Panc1 (cell line): Measurements from ENCODE around the gene OR8B4. TPM values are rescaled to one million over a fixed set of nuclear protein-coding genes. Genes with fewer than 3 reads are reported as not detected.

Source experiments
- ATAC-seq: fragments of 200-7000 bp; cut with Tn5 transposase; 2 replicates; pipeline ENCODE4 v1.9.1; 2020; ENCODE audit warnings: mild to moderate bottlenecking, moderate library complexity
- BruUV-seq: library from RNA; stranded (reverse); fragments of 400-500 nt; replicated peaks from 2 replicates; lab custom pipeline; 2021; lab: Mats Ljungman, UMichigan
- CTCF ChIA-PET: fragments of 300-600 bp; sonication (Branson Sonifier 250); formaldehyde crosslinking; loops from one replicate; lab custom pipeline; 2022; ENCODE audit warnings: antibody characterized with exemption; lab: Charles Lee
- POLR2A ChIA-PET: fragments of 300-600 bp; sonication (Branson Sonifier 250); formaldehyde crosslinking; loops from one replicate; lab custom pipeline; 2022; ENCODE audit warnings: antibody characterized with exemption; lab: Charles Lee
- DNase-seq: peaks from one replicate; pipeline ENCODE4 v3.0.0-alpha.2; 2010; ENCODE audit warnings: low read depth, low spot score
- H3K27ac ChIP-seq: 2 replicates; pipeline ENCODE4 v1.5.1; 2011; ENCODE audit warnings: mild to moderate bottlenecking, low read length, inconsistent platforms
- H3K27me3 ChIP-seq: fragments of 200-500 bp; sonication (Bioruptor generic); 2 replicates; pipeline ENCODE4 v1.6.0; 2014; ENCODE audit warnings: low read length, inconsistent platforms; ENCODE audit not compliant: control insufficient read depth, insufficient read depth
- H3K36me3 ChIP-seq: fragments of 200-500 bp; sonication (Bioruptor generic); 2 replicates; pipeline ENCODE4 v1.5.1; 2014; ENCODE audit warnings: inconsistent platforms, mild to moderate bottlenecking, low read length, moderate library complexity; ENCODE audit not compliant: control insufficient read depth, insufficient read depth
- H3K4me1 ChIP-seq: 2 replicates; pipeline ENCODE4 v1.5.1; 2011; ENCODE audit warnings: inconsistent platforms, mild to moderate bottlenecking, low read length, moderate library complexity; ENCODE audit not compliant: control insufficient read depth, insufficient read depth
- H3K4me3 ChIP-seq, 2 experiments: 2 replicates each; pipeline ENCODE4 v1.5.1; 2011 to 2012; ENCODE audit warnings: low read depth in 2 of 2, low read length in 2 of 2, mild to moderate bottlenecking in 2 of 2, inconsistent platforms in 1 of 2, moderate library complexity in 1 of 2
- H3K9me3 ChIP-seq: fragments of 200-500 bp; sonication (Bioruptor generic); 2 replicates; pipeline ENCODE4 v1.5.1; 2014; ENCODE audit warnings: low read depth, mild to moderate bottlenecking, inconsistent platforms, low read length, moderate library complexity; ENCODE audit not compliant: control insufficient read depth, insufficient read depth
- CTCF ChIP-seq: fragments of 450-650 bp; IDR thresholded peaks from 2 replicates; pipeline ENCODE4 v1.5.1; 2017; ENCODE audit warnings: mild to moderate bottlenecking
- POLR2AphosphoS5 ChIP-seq: IDR thresholded peaks from 2 replicates; pipeline ENCODE4 v1.6.1; 2012; ENCODE audit warnings: mild to moderate bottlenecking, low read depth, low read length, moderate library complexity
- REST ChIP-seq, 2 experiments: IDR thresholded peaks; 2 replicates each; pipeline ENCODE4 v1.6.1; 2011 to 2012; ENCODE audit warnings: low read depth in 2 of 2, control low read depth in 1 of 2, low read length in 1 of 2, mild to moderate bottlenecking in 1 of 2, moderate library complexity in 1 of 2; ENCODE audit not compliant: insufficient read depth in 1 of 2
- SIN3A ChIP-seq: IDR thresholded peaks from 2 replicates; pipeline ENCODE4 v1.6.1; 2012; ENCODE audit warnings: low read depth, mild to moderate bottlenecking, low read length, moderate library complexity, borderline replicate concordance; ENCODE audit not compliant: insufficient read depth
- TCF7L2 ChIP-seq: IDR thresholded peaks from 2 replicates; pipeline ENCODE4 v1.6.1; 2011; ENCODE audit warnings: mild to moderate bottlenecking, low read depth, low read length, inconsistent platforms
- in situ Hi-C: cut with HindIII; loops from 2 replicates; pipeline ENCODE4 v1.10.0; 2016; ENCODE audit warnings: low sequenced_read_pairs, low pct_unique_long_range_greater_than_20kb
- intact Hi-C: fragments of 100-400 bp; cut with micrococcal nuclease; formaldehyde crosslinking; loops from one replicate; pipeline ENCODE4 v1.10.0; 2022; ENCODE audit not compliant: unreplicated experiment
- total RNA-seq: library from RNA; stranded (reverse); gene quantifications from one replicate; pipeline ENCODE4 v1.2.1, GENCODE V29; 2021; ENCODE audit not compliant: unreplicated experiment

Gene OR8B4
- total RNA-seq, 1 experiment from 2014 or later, result not detected

GRCh38 chr11:124421043-124421442 lies 3.6 kb downstream of the OR8B4 start:
- Histone ChIP-seq H3K4me3 (no peak overlapping the region), H3K36me3 (no peaks in the 10 kb centered on the region), H3K4me1 (no peaks in the 10 kb centered on the region), H3K9me3 (no peaks in the 10 kb centered on the region), H3K27ac (no peak overlapping the region), H3K27me3 (peaks cover 11% of the 10 kb centered on the region)
- BruUV-seq, result no TSS peak
- ATAC-seq, result no peak
- CTCF ChIA-PET, result no interaction called here
- in situ Hi-C loops (no loop called here), intact Hi-C loops (no loop called here)
- POLR2A ChIA-PET, result no interaction called here
- no peak for DNase-seq
- TF ChIP-seq CTCF, result no peak
- no peak for TF ChIP-seq TCF7L2
- TF ChIP-seq POLR2AphosphoS5, result no peak
- TF ChIP-seq SIN3A, result no peak
- TF ChIP-seq REST (IDR thresholded peaks at IDR 0.05; ENCODE audit: insufficient read depth in 1 of 2, low read depth in 2 of 2, low read length in 1 of 2), result no peak

- intact Hi-C loops, result loop anchor here (1.0 kb wide), 1 partner anchor 171 kb away; no protein-coding TSS in a partner anchor
- Histone ChIP-seq H3K27ac (no peak overlapping the region), H3K4me3 (no peak overlapping the region), H3K36me3 (no peaks in the 10 kb centered on the region), H3K27me3 (peaks cover 17% of the 10 kb centered on the region), H3K9me3 (no peaks in the 10 kb centered on the region), H3K4me1 (no peaks in the 10 kb centered on the region)
- TF ChIP-seq POLR2AphosphoS5 (no peak), CTCF (peak; percentile 78; the same call in 1 of the 2 replicates)
- POLR2A ChIA-PET, result no interaction called here
- in situ Hi-C loops, result no loop called here
- no TSS peak for BruUV-seq
- DNase-seq (peak; percentile 12), ATAC-seq (no peak)
- CTCF ChIA-PET, result interaction anchor here (0.7 kb wide), 2 partner anchors 170 to 438 kb away, joined by 3 to 8 read pairs; no protein-coding TSS in a partner anchor
Measured at GRCh38 chr11:124415356-124415923, 9.2 kb downstream of the OR8B4 start.
